ENCODE measurements around the gene AOX1. TPM values are rescaled to one million over a fixed set of nuclear protein-coding genes. Genes with fewer than 3 reads are reported as not detected.

AOX1 gene
- total and polyA plus RNA-seq, 9 of the 15 experiments (the other 6 are each of a cell fraction or from before 2014, with no cell fraction given) = 0.10 to 0.55 (median 0.20) TPM; not detected in 6

- in situ Hi-C loops (cut with MboI) = no loop called here
- Histone ChIP-seq H3K27me3 (ENCODE audit: control insufficient read depth in 2 of 2, insufficient read depth in 2 of 2, low read length in 2 of 2) (peaks cover 4% of the 10 kb centered on the region in 2 experiments; a peak in 1 of 5 replicates), H3K79me2 (ENCODE audit: control insufficient read depth, insufficient read depth, low read length) (no peaks in the 10 kb centered on the region), H3K9ac (ENCODE audit: insufficient read depth in 1 of 2, low read depth in 2 of 2, low read length in 2 of 2) (no peak overlapping the region), H3K9me1 (ENCODE audit: control insufficient read depth, insufficient read depth, low read length) (no peaks in the 10 kb centered on the region), H3K27ac (ENCODE audit: extremely low read depth, low read depth, low read length) (no peak overlapping the region), H3K9me3 (replicated peaks; ENCODE audit: control insufficient read depth, insufficient read depth, low read depth, low read length) (no peaks in the 10 kb centered on the region), H2AFZ (ENCODE audit: low read depth, low read length) (no peak overlapping the region), H3K36me3 (ENCODE audit: control insufficient read depth, insufficient read depth, low read length) (no peaks in the 10 kb centered on the region), H3K4me1 (replicated peaks in 1 of 2; ENCODE audit: control insufficient read depth in 2 of 2, insufficient read depth in 2 of 2, low read length in 2 of 2) (no peaks in the 10 kb centered on the region), H4K20me1 (replicated peaks; ENCODE audit: control insufficient read depth, insufficient read depth, low read length) (no peaks in the 10 kb centered on the region), H3K4me2 (ENCODE audit: insufficient read depth, low read length) (no peak overlapping the region), H3K4me3 (no peak overlapping the region)
- ChIA-PET POLR2A (interaction anchor here (0.7 kb wide), 1 partner anchor 42 kb away, joined by 3 read pairs; no protein-coding TSS in a partner anchor), CTCF (ENCODE audit: low intra/inter-chr PET ratio) (no interaction called here)
- 7% methylated on average over 7 of the region's 7 CpGs for WGBS (ENCODE audit: insufficient coverage, low coverage, missing lambda C conversion rate)
- no peak for ATAC-seq
- BruUV-seq (replicated peaks) = no TSS peak
- TF ChIP-seq, protein P1, sequence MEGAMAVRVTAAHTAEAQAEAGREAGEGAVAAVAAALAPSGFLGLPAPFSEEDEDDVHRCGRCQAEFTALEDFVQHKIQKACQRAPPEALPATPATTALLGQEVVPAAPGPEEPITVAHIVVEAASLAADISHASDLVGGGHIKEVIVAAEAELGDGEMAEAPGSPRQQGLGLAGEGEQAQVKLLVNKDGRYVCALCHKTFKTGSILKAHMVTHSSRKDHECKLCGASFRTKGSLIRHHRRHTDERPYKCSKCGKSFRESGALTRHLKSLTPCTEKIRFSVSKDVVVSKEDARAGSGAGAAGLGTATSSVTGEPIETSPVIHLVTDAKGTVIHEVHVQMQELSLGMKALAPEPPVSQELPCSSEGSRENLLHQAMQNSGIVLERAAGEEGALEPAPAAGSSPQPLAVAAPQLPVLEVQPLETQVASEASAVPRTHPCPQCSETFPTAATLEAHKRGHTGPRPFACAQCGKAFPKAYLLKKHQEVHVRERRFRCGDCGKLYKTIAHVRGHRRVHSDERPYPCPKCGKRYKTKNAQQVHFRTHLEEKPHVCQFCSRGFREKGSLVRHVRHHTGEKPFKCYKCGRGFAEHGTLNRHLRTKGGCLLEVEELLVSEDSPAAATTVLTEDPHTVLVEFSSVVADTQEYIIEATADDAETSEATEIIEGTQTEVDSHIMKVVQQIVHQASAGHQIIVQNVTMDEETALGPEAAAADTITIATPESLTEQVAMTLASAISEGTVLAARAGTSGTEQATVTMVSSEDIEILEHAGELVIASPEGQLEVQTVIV (CRISPR knock-in tag; IDR thresholded peaks at IDR 0.05; ENCODE audit: borderline replicate concordance) = no peak
- TF ChIP-seq, protein P2, sequence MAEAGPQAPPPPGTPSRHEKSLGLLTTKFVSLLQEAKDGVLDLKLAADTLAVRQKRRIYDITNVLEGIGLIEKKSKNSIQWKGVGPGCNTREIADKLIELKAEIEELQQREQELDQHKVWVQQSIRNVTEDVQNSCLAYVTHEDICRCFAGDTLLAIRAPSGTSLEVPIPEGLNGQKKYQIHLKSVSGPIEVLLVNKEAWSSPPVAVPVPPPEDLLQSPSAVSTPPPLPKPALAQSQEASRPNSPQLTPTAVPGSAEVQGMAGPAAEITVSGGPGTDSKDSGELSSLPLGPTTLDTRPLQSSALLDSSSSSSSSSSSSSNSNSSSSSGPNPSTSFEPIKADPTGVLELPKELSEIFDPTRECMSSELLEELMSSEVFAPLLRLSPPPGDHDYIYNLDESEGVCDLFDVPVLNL (CRISPR knock-in tag; IDR thresholded peaks at IDR 0.05; ENCODE audit: low read depth) = no peak
- TF ChIP-seq ELF2 (CRISPR knock-in tag; IDR thresholded peaks at IDR 0.05) (no peak), ZC3H11A (IDR thresholded peaks at IDR 0.05; ENCODE audit: low read depth, low read length) (no peak), ZNF212 (CRISPR knock-in tag; IDR thresholded peaks at IDR 0.05) (no peak), MAZ (CRISPR knock-in tag; conservative IDR thresholded peaks at IDR 0.05 in 1 of 2, IDR thresholded peaks at IDR 0.05 in 1 of 2) (no peak), HDGF (IDR thresholded peaks at IDR 0.05) (no peak), TARDBP (IDR thresholded peaks at IDR 0.05) (no peak), RBM17 (IDR thresholded peaks at IDR 0.05; ENCODE audit: borderline replicate concordance, low read depth, low read length) (no peak), RAD21 (CRISPR knock-in tag; conservative IDR thresholded peaks at IDR 0.05 in 1 of 2, IDR thresholded peaks at IDR 0.05 in 1 of 2) (no peak), MTA2 (IDR thresholded peaks at IDR 0.05; ENCODE audit: low read depth) (no peak), CREB3L1 (IDR thresholded peaks at IDR 0.05; ENCODE audit: borderline replicate concordance, low read depth) (no peak), ZNF23 (CRISPR knock-in tag; IDR thresholded peaks at IDR 0.05) (no peak), TCF3 (CRISPR knock-in tag; IDR thresholded peaks at IDR 0.05) (no peak), IFI16 (CRISPR knock-in tag; IDR thresholded peaks at IDR 0.05) (no peak), MTA3 (IDR thresholded peaks at IDR 0.05; ENCODE audit: borderline replicate concordance) (no peak), IRF2 (CRISPR knock-in tag; IDR thresholded peaks at IDR 0.05) (no peak)
- TF ChIP-seq, protein P3, sequence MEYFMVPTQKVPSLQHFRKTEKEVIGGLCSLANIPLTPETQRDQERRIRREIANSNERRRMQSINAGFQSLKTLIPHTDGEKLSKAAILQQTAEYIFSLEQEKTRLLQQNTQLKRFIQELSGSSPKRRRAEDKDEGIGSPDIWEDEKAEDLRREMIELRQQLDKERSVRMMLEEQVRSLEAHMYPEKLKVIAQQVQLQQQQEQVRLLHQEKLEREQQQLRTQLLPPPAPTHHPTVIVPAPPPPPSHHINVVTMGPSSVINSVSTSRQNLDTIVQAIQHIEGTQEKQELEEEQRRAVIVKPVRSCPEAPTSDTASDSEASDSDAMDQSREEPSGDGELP (CRISPR knock-in tag; IDR thresholded peaks at IDR 0.05; ENCODE audit: borderline replicate concordance) = no peak
- no peak for FAIRE-seq
- intact Hi-C loops (cut with micrococcal nuclease) = no loop called here
- DNase-seq (ENCODE audit: extremely low read depth in 1 of 4, low spot score in 3 of 4) = no peak
Observed at GRCh38 chr2:200600549-200601225, 14.9 kb downstream of the AOX1 start.

Data from K562 (cell line).